HG03378 (cell line): ENCODE results near the gene AARS1.
"Not testable (repeated sequence)": the region's sequence is repeated elsewhere in the genome, so short reads cannot be mapped to it uniquely, and the experiment has no call there.

Source experiments
- ATAC-seq: cut with Tn5 transposase; IDR thresholded peaks from one replicate; pipeline ENCODE4 v1.9.1; 2021; ENCODE audit warnings: mild to moderate bottlenecking, moderate library complexity; ENCODE audit not compliant: unreplicated experiment

Gene AARS1

DNA sequence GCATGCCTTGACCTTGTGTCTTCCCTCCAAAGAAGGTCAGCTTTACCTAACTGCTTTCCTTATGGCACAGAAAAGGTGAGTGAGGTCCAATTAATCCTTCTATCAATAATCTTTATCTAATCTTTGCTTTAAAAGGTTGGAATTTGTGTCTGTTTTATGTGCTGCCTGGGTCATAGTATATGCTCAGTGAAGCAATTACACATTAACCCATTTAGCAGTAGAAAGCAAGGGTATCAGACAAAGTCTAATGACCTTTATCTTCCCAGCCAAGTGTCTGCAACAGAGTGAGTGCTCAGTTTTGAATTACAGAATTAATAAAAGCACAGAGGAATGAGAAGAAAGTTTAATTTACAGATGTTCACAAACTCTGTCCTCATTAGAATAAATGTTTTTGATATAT, 63.3 kb downstream of the AARS1 start:
- ATAC-seq = not testable (repeated sequence)

DNA sequence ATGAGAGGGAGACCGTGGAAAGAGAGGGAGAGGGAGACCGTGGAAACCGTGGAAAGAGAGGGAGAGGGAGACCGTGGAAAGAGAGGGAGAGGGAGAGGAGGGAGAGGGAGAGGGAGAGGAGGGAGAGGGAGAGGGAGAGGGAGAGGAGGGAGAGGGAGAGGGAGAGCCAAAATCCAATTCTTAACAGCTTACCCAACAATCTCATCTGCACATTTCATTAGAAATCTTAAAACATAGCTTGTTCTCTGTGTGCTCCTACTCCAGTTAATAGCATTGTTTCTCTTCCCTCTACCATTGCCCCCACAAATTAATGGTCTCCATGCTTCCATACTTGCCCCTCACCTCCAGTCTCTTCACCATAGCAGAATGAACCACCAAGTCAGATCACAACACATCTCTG, 63.9 kb downstream of the AARS1 start:
- ATAC-seq = not testable (repeated sequence)

DNA sequence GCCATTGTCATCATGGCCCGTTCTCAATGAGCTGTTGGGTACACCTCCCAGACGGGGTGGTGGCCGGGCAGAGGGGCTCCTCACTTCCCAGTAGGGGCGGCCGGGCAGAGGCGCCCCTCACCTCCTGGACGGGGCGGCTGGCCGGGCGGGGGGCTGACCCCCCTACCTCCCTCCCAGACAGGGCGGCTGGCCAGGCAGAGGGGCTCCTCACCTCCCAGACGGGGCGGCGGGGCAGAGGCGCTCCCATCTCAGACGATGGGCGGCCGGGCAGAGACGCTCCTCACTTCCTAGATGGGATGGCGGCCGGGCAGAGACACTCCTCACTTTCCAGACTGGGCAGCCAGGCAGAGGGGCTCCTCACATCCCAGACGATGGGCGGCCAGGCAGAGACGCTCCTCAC, 64.7 kb downstream of the AARS1 start:
- ATAC-seq = not testable (repeated sequence)

GRCh38 chr16:70223971-70224513, 65.3 kb downstream of the AARS1 start:
- not testable (repeated sequence) for ATAC-seq

DNA sequence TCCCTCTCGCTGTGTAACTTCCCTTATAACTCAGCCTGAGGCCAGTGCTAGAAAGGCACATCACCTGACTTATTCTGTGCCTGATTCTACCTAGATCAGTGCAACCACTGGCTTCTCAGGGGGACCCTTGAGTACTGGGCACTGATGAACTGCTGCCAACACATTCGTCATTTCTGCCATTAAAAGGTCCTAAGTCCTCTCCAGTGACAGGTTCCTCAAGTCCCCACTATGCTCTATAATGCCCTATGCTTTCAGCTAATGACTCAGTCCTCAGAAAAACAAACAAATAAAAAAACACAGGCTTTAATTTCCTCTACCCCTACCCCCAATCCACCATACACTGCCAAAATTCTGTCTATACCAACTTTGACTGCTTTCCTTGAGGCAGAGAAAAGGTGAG, 66.1 kb downstream of the AARS1 start:
- not testable (repeated sequence) for ATAC-seq

- not testable (repeated sequence) for ATAC-seq
Measured at GRCh38 chr16:70222574-70222973, 66.7 kb downstream of the AARS1 start.

DNA sequence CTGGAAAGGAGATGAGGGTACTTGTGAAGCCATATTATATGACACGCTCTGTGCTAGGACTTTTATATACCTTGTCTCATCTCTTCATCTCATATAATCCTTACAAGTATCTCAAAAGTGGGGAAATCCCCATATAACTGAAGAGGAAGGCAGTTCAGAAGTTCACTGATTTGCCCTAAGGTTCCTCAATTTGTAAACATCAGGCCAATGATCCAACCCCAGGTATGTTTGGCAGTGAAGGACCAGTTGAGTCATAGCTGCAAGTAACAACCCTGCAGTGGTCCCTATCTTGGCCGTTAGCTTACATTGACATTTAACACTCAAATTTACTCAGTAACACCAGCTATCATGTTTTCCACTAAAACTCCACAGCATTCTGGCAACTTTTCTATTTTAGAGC, 70.7 kb downstream of the AARS1 start:
- not testable (repeated sequence) for ATAC-seq

GRCh38 chr16:70206382-70206781, 82.9 kb downstream of the AARS1 start:
- ATAC-seq = not testable (repeated sequence)

DNA sequence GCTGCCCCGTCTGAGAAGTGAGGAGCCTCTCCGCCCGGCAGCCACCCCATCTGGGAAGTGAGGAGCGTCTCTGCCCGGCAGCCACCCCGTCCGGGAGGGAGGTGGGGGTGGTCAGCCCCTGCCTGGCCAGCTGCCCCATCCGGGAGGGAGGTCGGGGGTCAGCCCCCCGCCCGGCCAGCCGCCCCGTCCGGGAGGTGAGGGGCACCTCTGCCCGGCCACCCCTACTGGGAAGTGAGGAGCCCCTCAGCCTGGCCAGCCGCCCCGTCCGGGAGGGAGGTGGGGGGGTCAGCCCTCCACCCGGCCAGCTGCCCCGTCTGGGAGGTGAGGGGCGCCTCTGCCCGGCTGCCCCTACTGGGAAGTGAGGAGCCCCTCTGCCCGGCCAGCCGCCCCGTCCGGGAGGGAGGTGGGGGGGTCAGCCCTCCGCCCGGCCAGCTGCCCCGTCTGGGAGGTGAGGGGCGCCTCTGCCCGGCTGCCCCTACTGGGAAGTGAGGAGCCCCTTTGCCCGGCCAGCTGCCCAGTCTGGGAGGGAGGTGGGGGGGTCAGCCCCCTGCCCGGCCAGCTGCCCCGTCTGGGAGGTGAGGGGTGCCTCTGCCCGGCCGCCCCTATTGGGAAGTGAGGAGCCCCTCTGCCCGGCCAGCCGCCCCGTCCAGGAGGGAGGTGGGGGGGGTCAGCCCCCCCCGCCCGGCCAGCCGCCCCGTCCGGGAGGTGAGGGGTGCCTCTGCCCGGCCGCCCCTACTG, 84.5 kb downstream of the AARS1 start:
- ATAC-seq = not testable (repeated sequence)

DNA sequence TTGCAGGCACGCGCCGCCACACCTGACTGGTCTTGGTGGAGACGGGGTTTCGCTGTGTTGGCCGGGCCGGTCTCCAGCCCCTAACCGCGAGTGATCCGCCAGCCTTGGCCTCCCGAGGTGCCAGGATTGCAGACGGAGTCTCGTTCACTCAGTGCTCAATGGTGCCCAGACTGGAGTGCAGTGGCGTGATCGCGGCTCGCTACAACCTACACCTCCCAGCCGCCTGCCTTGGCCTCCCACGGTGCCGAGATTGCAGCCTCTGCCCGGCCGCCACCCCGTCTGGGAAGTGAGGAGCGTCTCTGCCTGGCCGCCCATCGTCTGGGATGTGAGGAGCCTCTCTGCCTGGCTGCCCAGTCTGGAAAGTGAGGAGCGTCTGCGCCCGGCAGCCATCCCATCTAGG, 85.3 kb downstream of the AARS1 start:
- ATAC-seq = not testable (repeated sequence)

- not testable (repeated sequence) for ATAC-seq
Measured at GRCh38 chr16:70203508-70203907, 85.8 kb downstream of the AARS1 start.
